GM19239 (cell line): ENCODE measurements around the gene MEGF8.

ENCODE experiments used
- DNase-seq: peaks from one replicate; pipeline ENCODE4 v3.0.0; 2011; ENCODE audit warnings: low spot score; ENCODE audit not compliant: insufficient read length
- FAIRE-seq: peaks from 2 replicates; lab custom pipeline; 2011; peaks lifted over from hg19 to GRCh38; lab: Jason Lieb, UNC

MEGF8 gene

DNA sequence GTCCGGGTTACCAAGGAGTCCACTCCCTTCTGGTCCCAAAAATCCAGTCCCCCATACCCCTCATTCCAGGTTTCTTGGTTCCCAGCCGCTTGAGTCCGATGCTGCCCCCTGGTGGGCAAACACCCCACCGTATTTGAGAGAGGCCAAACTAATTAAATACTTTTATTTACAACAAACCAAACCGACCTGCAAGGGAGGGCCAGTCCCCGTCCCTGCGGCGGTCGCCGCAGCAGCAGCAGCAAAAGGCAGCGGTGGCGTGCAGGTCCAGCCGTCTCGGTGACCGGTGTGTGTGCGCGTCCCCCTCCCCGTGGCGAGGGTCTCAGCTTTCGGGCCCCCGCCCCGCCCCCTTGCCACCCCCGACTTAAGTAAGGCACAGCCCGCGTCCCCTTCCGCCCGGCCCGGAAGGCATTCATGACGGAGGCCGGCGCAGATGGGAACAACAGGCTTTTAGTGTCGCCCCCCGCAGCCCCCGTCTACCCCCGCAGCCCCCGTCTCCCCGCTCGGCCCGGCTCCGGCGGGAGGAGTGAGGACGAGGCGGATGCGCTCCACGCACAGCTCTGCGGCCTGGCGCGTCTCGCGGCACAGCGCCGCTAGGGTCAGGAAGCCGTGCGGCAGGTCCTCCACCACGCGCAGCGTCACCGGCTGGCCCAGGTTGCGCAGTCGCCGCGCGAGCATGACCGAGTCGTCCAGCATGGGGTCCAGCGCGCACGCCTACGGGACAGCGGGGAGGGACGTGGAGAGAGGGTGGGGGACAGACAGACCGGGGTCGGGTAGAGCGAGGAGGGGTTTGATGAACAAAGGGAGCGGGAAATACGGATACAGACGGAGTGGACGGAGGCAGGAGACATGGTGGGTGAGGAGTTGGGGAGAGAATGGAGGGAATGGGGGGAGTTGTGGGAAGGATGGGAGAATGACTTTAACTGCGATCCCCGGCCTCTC is 76.2 kb downstream of the MEGF8 start:
- peak; percentile 78 for FAIRE-seq
- DNase-seq = peak; percentile 66

DNA sequence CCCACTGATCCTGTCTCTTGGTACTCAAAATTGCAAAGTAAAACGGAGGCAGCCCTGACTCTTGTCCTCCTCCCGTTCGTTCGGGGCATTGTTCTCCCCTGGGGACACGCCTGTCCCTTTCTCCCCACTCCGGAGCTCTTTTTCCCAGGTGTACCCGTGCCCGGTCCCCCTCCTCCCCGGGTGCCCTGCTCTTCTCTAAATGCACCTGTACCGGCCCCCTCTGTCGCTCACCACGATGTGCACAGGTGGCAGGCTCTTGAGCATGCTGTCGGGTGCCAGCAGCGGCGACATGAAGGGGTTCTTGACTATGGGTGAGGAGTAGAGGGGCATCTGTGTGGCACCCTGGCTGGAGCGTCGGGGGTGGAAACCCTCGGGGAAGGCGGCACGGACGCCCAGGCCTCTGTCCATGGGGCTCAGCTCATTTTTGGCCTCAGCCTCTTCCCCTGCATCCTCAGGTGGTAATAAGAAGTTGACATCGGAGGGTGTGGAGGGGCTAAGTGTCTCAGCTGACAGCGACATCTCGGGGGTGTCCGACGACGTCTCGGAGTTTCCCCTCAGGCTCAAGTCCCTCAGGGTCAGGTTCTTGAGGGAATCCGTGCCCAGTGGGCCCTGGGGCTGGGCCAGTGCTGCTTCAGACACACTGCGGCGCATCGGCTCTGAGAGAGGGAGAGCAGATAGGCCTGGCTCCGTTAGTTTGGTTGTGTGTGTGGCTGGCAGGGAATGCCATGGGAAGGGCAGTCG is 77.1 kb downstream of the MEGF8 start:
- DNase-seq (no peak), FAIRE-seq (no peak)

DNA sequence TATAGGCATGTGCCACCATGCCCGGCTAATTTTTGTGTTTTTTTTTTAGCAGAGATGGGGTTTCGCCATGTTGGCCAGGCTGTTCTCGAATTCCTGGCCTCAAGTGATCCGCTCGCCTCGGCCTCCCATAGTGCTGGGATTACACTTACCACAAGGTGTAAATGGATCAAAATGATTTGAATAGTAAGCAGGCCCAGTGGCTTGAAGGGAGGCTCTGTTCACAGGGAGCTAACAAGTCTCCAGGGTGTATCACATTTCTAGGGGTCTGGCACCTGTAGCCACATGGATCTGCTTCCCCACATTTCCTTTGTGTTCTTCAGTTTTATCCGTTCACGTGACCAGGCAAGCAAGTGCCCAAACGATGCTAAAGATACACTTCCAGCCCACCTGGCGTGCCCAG is 78.2 kb downstream of the MEGF8 start:
- FAIRE-seq (no peak), DNase-seq (no peak)

DNA sequence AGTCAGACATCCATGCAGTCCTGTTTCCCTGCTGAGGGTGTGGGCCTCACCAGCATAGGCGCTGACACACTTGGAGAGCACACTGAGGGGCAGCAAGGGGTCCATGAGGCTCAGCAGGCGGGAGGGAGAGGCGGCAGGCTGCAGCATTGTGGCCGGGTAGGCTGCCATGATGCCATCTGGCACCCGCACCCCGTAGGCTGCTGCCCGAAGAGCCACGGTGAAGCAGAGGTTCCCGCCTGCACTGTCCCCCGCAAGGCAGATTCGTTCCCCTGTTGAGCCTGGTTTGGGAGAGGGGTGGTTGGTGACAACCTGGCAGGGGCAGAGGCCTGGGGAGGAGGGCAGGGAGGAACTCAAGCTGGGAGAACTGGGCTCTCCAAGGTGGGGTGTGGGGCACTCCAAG is 80.7 kb downstream of the MEGF8 start:
- FAIRE-seq (no peak), DNase-seq (no peak)

DNA sequence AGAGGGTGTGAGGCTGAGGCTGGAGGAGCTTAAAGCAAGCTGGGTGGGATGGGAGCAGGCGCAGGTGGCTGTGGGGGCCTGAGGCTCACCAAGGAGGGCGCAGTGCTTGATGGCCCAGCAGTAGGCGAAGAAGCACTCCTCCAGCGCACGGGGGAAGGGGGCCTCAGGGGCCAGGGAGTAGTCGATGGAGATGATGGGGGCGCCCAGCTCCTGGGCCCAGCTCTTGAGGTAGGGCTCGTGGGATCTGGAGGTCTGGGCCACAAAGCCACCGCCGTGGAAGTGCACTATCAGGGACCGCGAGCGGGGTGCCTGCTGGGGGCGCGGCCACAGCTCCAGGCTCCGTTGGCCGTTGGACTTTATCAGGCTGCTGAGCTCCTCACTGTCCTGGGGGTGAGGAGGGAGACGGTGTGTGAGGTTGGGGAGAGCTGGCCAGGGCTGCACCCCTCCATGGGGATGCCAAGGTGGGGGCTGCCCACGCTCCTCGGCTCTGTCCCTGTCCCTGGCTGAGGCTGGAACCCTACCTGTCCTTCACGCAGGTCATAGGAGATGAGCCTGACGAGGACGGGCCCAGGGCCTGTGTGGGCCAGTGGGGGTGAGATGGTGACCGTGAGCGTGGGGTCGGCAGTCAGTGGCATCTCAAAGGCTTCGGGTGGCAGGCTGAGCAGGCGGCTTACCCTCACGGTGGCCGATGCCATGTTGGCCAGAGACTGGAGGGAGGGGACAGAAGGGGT is 81.8 kb downstream of the MEGF8 start:
- no peak for FAIRE-seq
- no peak for DNase-seq

DNA sequence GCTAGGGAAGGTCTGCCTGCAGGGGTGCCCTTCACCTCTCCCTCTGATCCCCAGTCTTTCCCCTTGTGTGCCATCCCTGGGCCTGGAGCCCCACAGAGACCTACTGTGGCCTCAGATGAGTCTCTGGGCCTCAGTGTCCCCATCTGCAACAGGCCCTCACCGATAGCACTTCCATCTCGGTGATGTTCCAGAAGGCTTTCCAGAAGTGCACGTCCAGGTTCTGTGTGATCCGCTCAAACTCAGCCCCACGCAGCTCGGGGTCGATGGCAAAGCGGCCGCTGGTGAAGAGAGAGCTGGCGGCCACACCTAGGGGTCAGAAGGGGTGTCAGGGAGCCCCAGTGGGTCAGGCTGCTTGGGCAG is 82.4 kb downstream of the MEGF8 start:
- no peak for FAIRE-seq

DNA sequence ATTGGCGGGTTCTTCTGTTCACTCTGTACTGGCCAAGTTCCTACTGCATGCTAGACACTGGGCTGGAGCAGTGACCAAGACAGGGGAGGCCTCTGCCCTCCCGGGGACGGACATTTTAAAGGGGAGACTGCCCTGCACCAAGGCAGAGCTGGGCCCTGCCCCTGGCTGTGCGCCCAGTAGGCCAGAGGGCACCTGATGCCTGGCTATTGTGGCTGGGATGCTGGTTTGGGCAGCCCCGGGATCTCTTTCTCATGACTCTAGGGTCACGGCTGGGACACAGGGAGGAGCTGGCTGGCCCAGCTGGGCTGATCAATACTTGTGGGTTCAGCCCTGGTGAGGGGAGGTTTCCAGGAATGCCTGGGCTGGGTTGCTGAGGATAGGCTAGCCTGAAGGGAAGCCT is 84.0 kb downstream of the MEGF8 start:
- FAIRE-seq = no peak

More for the DNA sequence above, 82.4 kb downstream of the MEGF8 start:
- no peak for DNase-seq

DNA sequence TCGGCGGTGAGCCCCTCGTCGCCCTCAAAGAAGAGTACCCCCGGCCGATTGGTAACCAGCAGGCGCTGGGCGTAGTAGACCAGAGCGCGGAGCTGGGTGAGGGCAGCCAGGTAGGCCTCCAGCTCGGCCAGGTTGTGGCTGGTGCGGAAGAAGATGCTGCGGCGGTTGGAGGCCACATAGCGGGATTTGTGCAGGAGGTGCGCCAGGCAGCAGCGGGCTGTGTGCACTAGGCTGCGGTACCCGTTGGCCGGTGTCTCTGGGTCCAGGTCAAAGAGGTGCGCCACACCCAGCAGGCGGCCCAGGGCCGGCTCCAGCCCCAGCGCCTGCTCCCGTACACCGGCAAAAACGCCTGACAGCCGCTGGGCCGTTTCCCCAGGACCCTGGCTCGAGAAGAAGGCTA is 84.9 kb downstream of the MEGF8 start:
- FAIRE-seq (no peak), DNase-seq (no peak)

More for the DNA sequence above, 84.0 kb downstream of the MEGF8 start:
- DNase-seq = no peak

DNA sequence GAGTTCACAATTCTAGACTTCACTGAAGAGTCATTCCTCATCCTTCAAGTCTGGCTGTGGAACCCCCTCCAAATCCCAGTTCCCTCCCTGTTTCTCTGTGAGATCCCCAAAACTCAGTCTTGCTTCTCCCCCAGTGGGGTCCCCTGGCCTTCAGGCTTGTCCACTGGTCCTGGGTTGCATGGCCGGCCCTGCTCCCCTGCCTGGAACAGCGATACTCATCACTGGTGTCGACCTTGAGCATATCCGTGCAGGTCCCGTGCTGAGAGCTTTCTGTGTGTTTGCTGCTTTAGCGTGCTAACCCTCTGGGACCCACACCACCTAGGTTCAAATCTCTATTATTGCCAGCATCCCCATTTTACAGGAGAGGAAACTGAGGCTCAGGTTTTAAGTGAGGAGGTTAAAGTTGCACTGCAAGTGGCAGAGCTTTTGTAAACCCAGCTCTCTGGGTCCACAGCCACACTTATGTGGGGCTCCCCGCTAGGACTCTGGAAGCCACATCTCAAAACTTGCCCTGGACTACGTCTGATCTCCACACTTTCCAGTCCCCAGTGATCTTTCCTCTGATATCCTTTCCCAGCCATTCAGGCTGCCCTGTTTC is 86.2 kb downstream of the MEGF8 start:
- no peak for FAIRE-seq

DNA sequence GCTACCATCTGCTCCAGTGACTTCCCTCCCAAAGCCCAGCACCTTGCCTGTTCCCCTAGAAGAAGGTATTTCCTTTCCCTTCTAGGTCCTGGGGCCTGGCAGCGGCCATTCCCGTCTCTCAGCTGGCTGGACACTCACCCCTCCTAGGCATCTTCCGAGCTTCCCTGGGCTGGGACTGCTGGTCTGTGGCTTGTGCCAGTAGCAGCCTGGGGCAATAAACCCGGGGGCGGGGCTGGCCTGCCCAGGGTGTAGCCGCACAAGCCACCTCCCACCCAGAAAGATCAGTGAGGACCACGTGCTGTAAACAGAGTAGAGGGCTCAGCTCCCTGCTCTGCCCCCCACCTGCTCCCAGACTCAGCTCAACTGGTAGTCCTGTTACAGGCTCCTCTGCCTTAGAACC is 86.8 kb downstream of the MEGF8 start:
- FAIRE-seq = no peak

More for the DNA sequence above, 86.2 kb downstream of the MEGF8 start:
- no peak for DNase-seq

DNA sequence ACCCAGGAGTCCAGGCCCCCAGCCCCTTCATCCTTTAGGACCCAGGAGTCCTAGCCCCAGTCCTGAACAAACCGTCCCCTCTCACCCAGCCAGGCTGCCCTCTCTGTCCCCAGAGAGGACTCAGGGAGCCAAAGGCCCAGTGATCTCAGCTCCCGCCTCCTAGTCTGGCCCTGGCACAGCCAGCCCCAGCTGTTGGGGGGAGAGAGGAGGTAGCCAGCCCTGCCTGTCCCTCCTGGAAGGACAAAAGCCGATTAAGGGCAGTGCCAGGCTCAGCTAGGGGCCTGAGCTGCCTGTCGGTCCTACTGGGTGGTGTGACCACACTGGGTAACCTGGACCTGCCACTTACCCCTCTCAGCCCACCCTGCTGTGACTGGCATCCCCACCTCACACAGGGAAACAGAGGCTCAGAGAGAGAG is 87.2 kb downstream of the MEGF8 start:
- DNase-seq (no peak), FAIRE-seq (no peak)

More for the DNA sequence above, 86.8 kb downstream of the MEGF8 start:
- DNase-seq = no peak

DNA sequence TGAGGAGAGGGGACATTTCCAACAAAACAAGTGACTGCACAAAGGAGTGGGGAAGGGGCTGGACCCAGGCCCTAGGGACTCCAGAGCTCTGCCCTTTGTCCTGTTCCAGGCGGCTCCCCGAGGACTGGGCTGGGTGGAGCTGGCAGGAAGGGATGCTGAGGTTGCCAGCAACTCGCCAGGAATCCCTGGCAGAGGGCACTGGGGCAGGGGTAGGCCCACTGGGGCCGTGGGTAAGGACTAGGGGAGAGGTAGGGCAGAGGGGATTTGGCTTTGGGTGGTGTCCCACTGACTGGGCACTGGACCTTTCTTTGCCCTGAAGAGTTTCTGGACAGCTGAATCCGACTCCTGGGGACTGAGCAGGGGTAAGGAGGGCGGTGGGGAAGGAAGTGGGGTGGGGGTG is 93.9 kb downstream of the MEGF8 start:
- FAIRE-seq (no peak), DNase-seq (no peak)

DNA sequence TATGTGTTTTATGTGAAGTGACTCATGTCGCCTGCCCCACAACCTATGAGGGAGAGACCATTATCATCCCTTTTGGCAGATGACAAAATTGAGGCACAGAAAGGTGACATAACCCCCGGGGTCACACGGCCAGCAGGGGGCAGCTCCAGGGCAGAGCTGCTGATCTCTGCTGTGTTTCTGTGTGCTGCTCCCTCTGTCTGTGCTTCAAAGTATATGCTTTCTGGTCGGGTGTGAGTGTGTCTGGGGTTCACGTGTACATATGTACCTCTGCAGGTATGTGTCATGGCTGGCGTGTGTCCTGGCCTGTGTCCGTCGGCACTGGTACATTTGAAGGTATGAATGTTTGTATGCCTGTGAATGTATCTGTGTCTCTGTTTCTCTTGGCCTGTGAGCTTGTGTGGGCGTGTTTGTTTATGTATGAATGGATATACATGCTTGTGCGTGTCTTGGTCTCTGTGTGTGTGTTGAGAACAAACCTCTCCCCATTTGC is 94.7 kb downstream of the MEGF8 start:
- DNase-seq (peak; percentile 85), FAIRE-seq (peak; percentile 88)

DNA sequence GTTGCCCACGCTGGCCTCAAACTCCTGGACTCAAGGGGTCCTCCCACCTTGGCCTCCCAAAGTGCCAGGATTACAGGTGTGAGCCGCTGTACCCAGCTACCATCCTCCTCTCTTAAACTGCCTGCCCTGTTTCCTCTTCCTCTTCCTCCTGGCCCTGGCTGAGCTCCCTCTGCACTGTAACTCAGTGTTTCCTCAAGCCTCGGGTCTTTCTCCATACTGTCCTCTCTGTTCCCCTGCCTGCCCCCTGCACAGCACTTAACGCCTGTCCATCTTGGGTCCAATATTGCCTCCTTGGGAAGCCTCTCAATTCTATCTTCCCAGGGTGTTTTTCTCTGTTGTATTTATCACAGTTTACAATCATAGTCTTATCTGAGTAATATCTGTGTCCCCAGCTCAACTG is 95.7 kb downstream of the MEGF8 start:
- FAIRE-seq = no peak
- no peak for DNase-seq

DNA sequence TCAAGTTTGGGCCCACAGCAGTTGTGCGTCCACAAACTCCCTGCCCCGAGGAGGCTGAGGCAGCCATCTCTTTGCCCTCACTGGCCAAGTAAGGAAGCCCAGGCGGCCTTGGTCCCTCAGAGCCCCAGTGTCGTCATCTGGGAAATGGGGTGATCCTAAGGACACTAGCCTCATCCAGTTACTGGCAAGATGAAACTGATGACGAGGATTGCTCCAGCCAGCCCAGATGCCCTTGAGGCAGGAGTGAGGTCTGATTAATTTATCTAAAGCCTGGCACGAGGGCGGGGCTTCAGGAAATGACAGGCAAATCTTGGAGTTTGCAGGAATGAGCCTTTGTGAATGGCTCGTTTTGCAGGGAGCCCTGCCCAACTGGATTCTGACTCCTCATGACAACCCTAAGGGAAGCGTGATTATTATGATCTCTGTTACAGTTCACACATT is 96.2 kb downstream of the MEGF8 start:
- FAIRE-seq (no peak), DNase-seq (no peak)

DNA sequence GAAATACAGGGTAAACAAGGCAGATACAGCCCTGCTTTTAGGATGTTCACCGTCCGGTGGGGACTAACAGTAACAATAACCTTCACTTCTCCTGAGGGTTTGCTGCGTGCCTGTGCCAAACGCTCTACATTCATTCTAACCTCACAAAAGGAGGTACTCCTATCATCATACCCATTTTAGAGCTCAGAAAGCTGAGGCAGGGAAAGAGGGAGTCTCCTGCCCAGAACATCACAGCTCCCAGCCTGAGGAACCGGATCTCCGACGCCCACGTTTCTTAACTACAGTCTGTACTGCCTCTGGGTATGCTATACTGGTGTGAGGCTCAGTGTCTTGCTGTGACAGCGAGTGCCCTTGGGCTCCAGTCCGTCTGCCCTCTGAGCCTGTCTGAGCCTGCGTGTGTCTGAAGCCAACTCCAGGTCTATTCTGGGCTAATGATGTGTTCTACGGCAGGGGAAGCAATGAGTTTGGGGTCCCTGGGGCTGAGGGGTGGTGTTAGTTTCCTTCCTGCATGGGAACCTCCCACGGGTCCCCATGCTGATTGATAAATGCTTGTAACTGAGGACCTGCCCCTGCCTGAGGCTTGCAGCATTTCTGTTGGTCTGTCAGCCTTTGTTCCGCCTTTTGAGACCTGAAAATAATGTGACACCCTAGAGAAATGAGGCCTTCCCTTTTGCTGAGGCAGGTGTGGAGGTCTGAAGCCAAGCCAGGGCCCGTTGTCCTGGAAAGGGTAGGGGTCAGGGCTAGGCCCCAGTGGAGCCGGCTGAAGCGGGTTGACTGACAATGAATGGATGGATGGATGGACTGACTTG is 96.9 kb downstream of the MEGF8 start:
- FAIRE-seq (no peak), DNase-seq (no peak)

DNA sequence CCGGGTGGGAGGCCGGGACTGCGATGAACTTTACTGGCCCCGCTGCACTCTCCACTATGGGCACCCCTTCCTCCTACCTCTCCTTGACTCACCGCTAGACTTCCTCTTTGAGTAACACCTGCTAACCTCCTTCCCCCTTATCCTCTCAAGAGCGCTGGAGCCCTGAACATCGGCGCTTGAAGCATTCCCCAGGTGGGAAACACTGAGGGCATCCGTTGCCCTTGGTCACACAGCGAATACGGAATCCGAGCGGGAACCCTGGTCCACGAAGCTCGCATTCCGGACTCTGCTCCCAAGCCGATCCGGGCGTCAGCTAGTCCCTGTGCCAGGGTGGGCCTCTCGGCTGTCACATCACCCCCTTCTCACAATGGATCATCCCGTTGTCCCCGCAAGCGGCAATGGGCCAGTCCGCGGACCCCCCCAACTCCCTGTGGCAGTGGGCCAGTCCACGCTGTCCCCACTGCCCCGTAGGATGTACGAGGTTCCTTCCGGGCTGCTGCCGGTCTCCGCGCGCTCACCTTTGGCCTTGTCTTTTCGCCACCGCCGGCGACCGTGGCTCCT is 97.5 kb downstream of the MEGF8 start:
- FAIRE-seq = peak; percentile 77
- DNase-seq = no peak

DNA sequence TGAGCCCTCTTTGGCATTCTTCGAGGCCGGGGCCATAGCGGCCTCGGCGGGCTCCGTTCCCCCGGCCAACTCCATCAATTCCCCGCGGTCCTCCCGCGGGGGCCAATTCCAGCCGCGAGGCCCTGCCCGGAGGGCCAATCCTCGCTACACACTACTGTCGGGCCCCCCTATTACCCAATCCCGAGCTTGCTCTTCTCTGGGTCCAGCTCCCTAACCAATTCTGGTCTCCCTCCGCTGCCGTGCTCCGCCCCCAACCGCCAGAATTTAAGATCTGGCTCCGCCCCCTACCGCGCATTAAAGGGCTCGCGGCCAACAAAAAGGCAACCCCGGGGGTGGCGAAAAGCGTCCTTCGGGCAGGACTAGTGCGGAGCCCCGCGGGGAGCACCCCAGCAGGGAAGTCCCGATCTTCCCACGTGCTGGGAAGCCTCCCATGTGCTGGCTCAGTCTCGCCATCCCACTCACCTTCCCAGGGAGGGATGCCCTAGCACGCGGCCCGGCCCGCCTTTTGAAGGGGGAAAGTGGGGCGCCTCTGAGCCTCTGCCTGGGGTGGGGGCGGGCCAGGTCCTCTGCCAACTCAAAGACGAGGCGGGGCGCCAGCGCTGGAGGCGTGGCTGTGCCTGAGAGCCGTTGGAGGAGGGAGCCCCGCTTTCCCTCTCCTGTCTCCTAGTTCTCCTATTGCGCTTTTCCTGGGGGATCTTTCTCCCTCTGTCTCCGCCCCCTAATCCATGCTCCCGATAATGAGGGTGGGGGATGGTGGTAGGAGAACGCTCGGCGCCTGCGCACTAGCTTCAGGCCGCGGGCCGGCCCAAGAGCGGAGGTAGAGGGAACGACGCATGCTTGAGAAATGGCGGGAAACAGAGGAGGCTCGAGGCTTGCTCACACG is 98.3 kb downstream of the MEGF8 start:
- DNase-seq = peak; percentile 95
- peak; percentile 92 for FAIRE-seq
